ENCODE measurements around the gene BMP6.

- no peak for TF ChIP-seq CTCF (IDR thresholded peaks at IDR 0.05)
- TF ChIP-seq POLR2A (IDR thresholded peaks at IDR 0.05), result no peak
Observed at GRCh38 chr6:7727086-7727945, 1.4 kb downstream of the BMP6 start.
